GM12801 (cell line): Measurements from ENCODE around the gene AGBL5.

Experiments
- TF ChIP-seq, protein P1 (sequence below): IDR thresholded peaks from one replicate; pipeline ENCODE4 v1.5.1; 2011; ENCODE audit warnings: control low read depth; ENCODE audit not compliant: insufficient read length; ENCODE audit errors: extremely low read depth

AGBL5 gene, protein sequence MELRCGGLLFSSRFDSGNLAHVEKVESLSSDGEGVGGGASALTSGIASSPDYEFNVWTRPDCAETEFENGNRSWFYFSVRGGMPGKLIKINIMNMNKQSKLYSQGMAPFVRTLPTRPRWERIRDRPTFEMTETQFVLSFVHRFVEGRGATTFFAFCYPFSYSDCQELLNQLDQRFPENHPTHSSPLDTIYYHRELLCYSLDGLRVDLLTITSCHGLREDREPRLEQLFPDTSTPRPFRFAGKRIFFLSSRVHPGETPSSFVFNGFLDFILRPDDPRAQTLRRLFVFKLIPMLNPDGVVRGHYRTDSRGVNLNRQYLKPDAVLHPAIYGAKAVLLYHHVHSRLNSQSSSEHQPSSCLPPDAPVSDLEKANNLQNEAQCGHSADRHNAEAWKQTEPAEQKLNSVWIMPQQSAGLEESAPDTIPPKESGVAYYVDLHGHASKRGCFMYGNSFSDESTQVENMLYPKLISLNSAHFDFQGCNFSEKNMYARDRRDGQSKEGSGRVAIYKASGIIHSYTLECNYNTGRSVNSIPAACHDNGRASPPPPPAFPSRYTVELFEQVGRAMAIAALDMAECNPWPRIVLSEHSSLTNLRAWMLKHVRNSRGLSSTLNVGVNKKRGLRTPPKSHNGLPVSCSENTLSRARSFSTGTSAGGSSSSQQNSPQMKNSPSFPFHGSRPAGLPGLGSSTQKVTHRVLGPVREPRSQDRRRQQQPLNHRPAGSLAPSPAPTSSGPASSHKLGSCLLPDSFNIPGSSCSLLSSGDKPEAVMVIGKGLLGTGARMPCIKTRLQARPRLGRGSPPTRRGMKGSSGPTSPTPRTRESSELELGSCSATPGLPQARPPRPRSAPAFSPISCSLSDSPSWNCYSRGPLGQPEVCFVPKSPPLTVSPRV

DNA sequence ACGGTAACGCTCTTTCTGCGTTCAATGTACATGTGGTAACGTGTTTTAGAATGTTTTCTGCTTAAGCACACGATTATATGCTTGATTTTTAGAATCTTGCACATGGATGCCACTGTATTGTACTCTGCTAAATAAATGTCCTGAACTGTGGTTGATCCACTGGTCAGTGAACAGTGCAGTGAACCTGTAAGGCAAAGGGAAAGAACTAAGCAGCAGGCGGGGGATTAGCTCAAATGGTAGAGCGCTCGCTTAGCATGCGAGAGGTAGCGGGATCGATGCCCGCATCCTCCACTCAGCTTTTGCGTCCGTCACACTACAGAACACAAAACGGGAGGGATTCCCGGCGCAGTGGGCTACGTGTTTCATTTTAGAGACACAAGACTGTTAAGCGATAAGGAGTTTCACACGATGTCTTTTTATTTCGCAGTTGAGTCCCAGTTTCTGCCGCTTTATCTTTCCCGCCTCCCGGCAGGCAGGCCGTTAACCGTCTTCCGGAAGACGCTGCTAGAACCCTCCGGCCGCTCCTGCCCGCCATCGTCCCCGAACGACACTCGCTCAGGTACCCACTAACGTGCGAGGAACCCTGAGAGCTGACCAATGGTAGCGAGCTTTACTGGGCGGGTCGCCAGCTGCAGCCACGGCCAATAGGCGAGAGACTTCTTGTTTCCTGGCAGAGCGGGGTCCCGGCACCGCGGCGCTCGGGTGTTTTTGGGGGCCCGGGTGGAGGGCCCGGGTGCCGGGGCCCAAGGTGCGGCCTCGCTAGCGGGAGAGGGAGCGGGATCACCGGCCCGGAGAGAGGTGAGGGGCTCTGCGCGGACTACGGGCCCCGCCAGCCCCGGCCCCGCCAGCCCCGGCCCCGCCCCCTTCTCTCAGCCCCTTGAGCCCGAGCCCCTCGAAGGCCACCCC lies at the start of gene AGBL5:
Gene AGBL5, plus strand, starts transcription at position 673 of the 906 bp plus-strand sequence. CDS start 1,291 bp downstream, outside the sequence.
- TF ChIP-seq, protein P1, sequence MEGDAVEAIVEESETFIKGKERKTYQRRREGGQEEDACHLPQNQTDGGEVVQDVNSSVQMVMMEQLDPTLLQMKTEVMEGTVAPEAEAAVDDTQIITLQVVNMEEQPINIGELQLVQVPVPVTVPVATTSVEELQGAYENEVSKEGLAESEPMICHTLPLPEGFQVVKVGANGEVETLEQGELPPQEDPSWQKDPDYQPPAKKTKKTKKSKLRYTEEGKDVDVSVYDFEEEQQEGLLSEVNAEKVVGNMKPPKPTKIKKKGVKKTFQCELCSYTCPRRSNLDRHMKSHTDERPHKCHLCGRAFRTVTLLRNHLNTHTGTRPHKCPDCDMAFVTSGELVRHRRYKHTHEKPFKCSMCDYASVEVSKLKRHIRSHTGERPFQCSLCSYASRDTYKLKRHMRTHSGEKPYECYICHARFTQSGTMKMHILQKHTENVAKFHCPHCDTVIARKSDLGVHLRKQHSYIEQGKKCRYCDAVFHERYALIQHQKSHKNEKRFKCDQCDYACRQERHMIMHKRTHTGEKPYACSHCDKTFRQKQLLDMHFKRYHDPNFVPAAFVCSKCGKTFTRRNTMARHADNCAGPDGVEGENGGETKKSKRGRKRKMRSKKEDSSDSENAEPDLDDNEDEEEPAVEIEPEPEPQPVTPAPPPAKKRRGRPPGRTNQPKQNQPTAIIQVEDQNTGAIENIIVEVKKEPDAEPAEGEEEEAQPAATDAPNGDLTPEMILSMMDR: no peak

DNA sequence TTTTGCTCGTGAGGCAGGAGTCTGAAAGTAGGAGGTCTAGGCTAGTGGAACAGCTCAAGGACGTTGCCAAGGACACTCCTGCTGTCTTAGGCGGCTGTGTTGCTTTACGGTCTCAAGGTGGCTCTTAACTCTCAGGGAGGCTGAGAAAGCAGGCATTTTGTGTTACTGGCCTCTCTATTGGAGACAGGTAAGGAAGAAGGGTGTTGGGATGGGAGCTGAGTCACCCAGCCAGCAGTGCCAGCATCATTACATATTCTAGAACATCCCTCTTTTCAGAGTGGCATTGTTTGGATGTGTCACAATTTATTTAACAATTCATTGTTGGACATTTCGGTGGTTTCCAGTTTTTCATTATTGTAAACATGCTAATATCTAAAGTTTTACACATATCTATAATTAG lies 49.5 kb upstream of the AGBL5 start:
- TF ChIP-seq, protein P1: no peak

DNA sequence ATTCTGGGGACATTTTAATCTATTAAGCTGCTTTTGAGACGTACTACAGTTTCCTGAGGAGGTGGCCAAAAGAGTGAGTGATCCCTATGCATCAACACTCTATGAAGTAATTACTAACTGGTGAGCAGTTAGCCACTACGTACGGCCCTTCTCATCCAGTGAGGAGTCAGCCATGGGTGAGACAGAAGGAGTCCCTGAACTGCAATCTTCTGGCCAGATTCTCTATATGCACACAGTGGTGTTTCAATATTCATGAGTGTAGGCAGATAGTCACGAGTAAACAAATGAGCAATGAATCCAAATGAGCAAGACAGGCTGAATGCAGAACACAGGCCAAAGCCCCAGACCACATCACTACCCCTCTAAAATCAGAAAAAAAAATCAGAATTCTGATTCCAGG lies 48.5 kb upstream of the AGBL5 start:
- TF ChIP-seq, protein P1: no peak

DNA sequence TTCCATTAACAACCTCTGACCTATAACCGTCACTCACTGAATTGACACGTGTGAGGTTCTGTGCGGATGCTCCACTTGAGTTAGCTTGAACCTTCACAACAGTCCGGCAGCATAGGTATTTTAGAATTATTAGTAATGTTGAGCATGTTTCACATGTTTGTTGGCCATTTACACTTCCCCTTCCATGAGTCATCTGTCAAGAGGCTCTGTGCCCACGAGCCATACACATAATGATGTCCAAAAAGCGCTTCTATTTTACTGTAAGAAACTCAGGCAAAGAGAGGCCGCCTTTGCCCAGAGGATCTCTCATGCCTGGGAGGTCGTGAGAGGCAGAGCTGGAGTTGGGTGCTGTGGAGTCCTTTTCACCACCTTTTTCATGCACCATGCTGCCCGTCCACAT lies 47.6 kb upstream of the AGBL5 start:
- TF ChIP-seq, protein P1: no peak

DNA sequence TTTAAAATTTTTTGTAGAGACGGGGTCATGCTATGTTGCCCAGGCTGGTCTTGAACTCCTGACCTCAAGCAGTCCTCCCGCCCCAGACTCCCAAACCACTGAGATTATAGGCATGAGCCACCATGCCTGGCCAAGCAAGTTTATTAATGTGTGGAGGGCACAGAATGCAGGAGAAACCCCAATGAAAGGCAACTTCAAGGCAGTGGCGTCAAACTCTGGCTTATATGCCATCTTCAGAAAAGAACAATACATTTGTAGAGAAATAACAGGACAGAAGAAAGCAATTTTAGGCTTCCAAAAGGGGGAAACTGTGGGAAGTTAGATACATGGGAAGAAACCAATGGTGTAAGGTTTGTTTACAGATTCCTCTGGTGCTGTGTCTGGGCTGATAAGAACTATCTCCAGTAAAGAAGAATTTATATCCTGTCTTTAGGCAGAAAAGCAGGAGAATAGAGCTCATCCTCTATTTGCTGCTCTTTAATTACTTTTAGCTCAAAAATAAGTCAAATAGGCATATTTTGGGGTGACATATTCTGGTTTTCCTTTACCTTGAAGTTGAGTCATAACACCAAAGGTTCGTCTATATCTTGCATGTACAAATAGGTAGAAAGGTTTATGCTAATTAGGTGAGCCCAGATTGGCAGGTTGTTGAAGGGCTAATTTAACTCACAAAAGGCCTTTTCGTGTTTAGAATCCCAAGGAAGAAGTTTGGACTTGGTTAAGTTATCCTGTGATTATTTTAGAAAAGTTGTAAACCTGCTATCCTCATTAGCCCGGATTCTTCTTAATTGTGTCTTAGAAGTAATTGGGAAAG lies 44.7 kb upstream of the AGBL5 start:
- TF ChIP-seq, protein P1: no peak

DNA sequence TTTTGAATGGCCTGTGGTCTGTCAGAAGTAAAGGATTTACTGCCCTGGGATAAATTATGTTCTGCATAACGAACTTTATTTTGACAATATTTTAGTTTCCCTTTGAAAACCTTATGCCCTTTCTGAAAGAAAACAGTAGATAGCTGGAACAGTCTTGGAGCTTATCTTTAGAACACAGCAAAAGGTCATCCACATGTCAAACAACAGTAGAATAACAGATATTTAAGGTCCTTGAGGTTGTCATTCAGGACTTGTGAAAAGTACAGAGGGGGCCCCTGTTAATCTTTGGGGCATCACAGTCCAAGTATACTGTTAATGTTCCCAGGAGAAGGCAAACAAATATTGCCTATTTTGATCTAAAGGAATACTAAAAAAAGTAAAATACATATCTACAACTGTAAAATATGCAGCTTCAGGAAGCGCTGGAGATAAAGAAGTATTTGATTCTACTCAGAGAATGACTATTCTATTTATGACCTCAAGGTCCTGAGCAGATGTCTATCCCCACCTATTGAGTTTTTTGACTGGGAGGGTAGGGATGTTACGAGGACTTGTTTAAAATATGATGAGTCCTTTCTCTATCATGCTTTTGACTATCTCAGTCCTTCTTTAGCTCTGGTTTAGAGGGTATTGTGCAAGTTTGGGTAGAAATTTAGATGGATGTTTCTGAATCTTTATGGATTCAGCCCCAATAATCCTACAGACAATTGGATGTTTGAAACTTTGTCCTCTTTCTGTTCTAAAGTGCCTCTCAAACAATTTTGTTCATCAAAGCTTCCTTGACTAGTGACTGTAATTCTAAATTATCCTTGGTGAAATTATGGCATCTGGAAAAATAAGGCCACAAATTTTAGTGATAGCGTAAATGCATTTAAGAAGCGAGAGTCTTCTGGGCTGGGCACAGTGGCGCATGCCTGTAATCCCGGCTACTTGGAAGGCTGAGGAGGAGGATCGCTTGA lies 43.8 kb upstream of the AGBL5 start:
- TF ChIP-seq, protein P1: no peak
